Ectodermal cell (in vitro differentiated cells): ENCODE results near the gene SORCS2.

Experiments used
- H3K27ac ChIP-seq: 2 replicates; pipeline ENCODE4 v1.7.0; 2013; ENCODE audit warnings: mild to moderate bottlenecking, low read depth, low read length; ENCODE audit not compliant: insufficient read depth, poor library complexity, severe bottlenecking
- H3K27me3 ChIP-seq: 2 replicates; pipeline ENCODE4 v1.7.0; 2013; ENCODE audit warnings: mild to moderate bottlenecking, low read length; ENCODE audit not compliant: insufficient read depth, control insufficient read depth, poor library complexity, severe bottlenecking
- H3K36me3 ChIP-seq: one replicate; pipeline ENCODE4 v1.7.0; 2013; ENCODE audit warnings: low read length; ENCODE audit not compliant: control insufficient read depth, insufficient read depth
- H3K4me1 ChIP-seq: one replicate; pipeline ENCODE4 v1.7.0; 2013; ENCODE audit warnings: low read length; ENCODE audit not compliant: control insufficient read depth, insufficient read depth
- H3K4me3 ChIP-seq: 2 replicates; pipeline ENCODE4 v1.7.0; 2013; ENCODE audit warnings: low read depth, low read length, control low read depth; ENCODE audit not compliant: insufficient read depth
- H3K9me3 ChIP-seq: 2 replicates; pipeline ENCODE4 v1.7.0; 2013; ENCODE audit warnings: mild to moderate bottlenecking, low read length, moderate library complexity; ENCODE audit not compliant: control insufficient read depth
- WGBS, 2 experiments: methylation state at CpG; one replicate each; pipeline ENCODE4 v1.1.7; 2013; ENCODE audit warnings: missing lambda C conversion rate in 2 of 2; 5-methylcytosine and 5-hydroxymethylcytosine counted together

SORCS2 gene

DNA sequence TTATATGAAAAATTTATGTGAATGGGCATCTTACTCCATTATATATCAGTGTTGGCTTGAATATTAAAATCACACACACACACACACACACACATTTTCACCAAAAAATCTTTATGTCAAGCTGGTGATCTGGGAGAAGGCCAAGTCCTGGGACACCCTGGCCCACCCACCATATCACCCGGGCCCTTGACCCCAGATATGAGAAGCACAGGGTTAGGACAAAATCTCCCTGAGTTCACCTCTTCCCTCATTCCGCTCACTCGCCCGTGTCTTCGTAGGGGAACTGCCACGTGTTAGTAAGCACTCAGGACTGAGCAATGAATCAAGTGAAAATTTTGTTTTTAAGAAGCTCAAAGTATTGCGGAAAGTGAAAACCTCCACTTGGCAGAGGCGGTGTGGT lies 346.2 kb downstream of the SORCS2 start:
- WGBS, 2 experiments: 81% methylated on average over 8 of the region's 8 CpGs
- no peak overlapping the region for H3K4me3 ChIP-seq
- H3K27me3 ChIP-seq: no peaks in the 10 kb centered on the region
- no peaks in the 10 kb centered on the region for H3K36me3 ChIP-seq
- no peaks in the 10 kb centered on the region for H3K9me3 ChIP-seq
- no peaks in the 10 kb centered on the region for H3K4me1 ChIP-seq
- no peak overlapping the region for H3K27ac ChIP-seq

DNA sequence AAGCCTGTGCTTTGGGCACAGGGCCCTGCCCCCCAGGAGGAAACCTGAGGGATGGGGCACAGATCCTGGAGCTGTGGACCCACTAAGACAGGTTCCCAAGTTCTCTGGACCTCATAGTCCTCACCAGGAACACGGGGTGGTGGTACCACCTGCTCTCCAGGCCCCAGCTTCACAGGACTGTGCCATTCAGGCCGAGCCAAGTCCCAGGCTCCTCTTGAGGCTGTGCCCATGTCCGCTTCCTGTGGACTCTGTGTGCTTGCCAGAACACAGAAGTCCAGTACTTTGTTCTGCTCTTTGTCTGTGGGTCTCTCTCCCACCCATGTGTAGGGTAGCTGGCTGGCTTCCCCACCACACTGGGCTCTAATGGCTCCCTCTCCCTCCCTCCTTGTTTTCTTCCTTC lies 346.8 kb downstream of the SORCS2 start:
- H3K9me3 ChIP-seq: no peaks in the 10 kb centered on the region
- WGBS, 2 experiments: 76 to 79% methylated on average over 3 of the region's 3 CpGs
- H3K4me3 ChIP-seq: no peak overlapping the region
- H3K36me3 ChIP-seq: no peaks in the 10 kb centered on the region
- H3K27me3 ChIP-seq: no peaks in the 10 kb centered on the region
- H3K4me1 ChIP-seq: no peaks in the 10 kb centered on the region
- no peak overlapping the region for H3K27ac ChIP-seq

DNA sequence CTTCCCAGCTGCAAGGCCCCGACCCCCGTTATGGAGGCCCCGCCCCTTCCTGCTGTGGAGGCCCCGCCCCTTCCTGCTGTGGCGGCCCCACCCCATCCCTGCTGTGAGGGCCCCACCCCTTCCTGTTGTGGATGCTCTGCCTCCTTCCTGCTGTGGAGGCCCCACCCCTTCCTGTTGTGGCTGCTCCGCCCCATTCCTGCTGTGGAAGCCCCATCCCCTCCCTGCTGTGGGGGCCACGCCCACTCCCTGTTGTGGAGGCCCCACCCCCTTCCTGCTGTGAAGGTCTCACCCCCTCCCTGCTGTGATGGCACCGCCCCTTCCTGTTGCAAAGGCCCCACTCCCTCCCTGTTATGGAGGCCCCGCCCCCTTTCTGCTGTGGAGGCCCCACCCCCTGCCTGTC lies 347.3 kb downstream of the SORCS2 start:
- Histone ChIP-seq H3K4me3 (no peak overlapping the region), H3K9me3 (no peaks in the 10 kb centered on the region), H3K36me3 (no peaks in the 10 kb centered on the region), H3K4me1 (no peaks in the 10 kb centered on the region), H3K27me3 (no peaks in the 10 kb centered on the region), H3K27ac (no peak overlapping the region)
- 78 to 90% methylated on average over 8 to 9 of the region's 9 CpGs for WGBS, 2 experiments

GRCh38 chr4:7540206-7540605 lies 347.9 kb downstream of the SORCS2 start:
- Histone ChIP-seq H3K4me1 (no peaks in the 10 kb centered on the region), H3K36me3 (no peaks in the 10 kb centered on the region), H3K27me3 (no peaks in the 10 kb centered on the region), H3K9me3 (no peaks in the 10 kb centered on the region), H3K4me3 (no peak overlapping the region), H3K27ac (no peak overlapping the region)
- 92 to 94% methylated on average over 12 of the region's 12 CpGs for WGBS, 2 experiments

DNA sequence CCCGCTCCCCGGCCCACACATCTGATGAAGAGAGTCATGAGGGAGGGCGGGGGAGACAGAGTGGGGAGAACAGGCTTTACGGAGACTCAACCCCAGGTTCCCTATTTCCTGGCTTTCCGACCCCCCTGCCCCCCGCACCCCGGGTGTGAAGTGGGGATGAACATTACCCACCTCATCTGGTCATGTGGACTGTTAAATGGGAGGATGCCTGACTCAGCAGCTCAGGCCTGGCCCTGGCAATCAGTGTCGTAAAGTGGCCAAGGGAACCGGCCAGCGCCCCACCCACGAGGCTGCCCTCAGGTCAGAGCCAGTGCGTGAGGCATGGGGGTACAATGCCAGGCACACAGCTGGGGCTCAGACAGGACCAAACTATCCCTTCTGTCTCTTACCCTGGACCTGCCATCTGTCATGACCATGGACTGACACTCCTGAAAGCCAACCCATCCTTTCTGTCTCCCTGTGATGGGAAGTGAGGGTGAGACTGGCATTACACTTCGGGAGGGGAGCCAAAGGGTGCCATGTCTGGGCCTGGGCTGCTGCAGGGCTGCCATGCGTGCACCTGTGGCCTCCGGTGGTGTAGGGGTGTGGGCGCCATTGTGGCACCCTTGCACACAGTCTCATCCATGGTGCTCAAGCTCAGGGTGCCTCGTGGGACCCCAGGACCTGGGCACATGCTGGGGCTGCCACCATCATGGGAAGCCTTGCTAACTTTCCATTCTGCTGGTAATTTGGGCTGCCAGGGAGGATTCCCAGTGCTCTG lies 348.5 kb downstream of the SORCS2 start:
- H3K4me1 ChIP-seq: no peaks in the 10 kb centered on the region
- no peaks in the 10 kb centered on the region for H3K27me3 ChIP-seq
- H3K4me3 ChIP-seq: no peak overlapping the region
- no peaks in the 10 kb centered on the region for H3K36me3 ChIP-seq
- WGBS, 2 experiments: 96% methylated on average over 17 of the region's 17 CpGs
- no peak overlapping the region for H3K27ac ChIP-seq
- no peaks in the 10 kb centered on the region for H3K9me3 ChIP-seq

- no peaks in the 10 kb centered on the region for H3K9me3 ChIP-seq
- H3K27ac ChIP-seq: no peak overlapping the region
- no peaks in the 10 kb centered on the region for H3K36me3 ChIP-seq
- WGBS, 2 experiments: 93 to 96% methylated on average over 8 of the region's 8 CpGs
- no peaks in the 10 kb centered on the region for H3K4me1 ChIP-seq
- H3K4me3 ChIP-seq: no peak overlapping the region
- H3K27me3 ChIP-seq: no peaks in the 10 kb centered on the region
Measured at GRCh38 chr4:7541414-7541810, 349.1 kb downstream of the SORCS2 start.

GRCh38 chr4:7542781-7543180 lies 350.4 kb downstream of the SORCS2 start:
- H3K4me3 ChIP-seq: no peak overlapping the region
- no peak overlapping the region for H3K27ac ChIP-seq
- no peaks in the 10 kb centered on the region for H3K9me3 ChIP-seq
- no peaks in the 10 kb centered on the region for H3K4me1 ChIP-seq
- H3K27me3 ChIP-seq: no peaks in the 10 kb centered on the region
- H3K36me3 ChIP-seq: no peaks in the 10 kb centered on the region
- 92 to 96% methylated on average over 4 of the region's 4 CpGs for WGBS, 2 experiments

GRCh38 chr4:7546152-7546808 lies 353.9 kb downstream of the SORCS2 start:
- WGBS, 2 experiments: 86 to 88% methylated on average over 18 of the region's 18 CpGs
- Histone ChIP-seq H3K4me1 (no peaks in the 10 kb centered on the region), H3K9me3 (no peaks in the 10 kb centered on the region), H3K36me3 (no peaks in the 10 kb centered on the region), H3K4me3 (no peak overlapping the region), H3K27me3 (no peaks in the 10 kb centered on the region), H3K27ac (no peak overlapping the region)

DNA sequence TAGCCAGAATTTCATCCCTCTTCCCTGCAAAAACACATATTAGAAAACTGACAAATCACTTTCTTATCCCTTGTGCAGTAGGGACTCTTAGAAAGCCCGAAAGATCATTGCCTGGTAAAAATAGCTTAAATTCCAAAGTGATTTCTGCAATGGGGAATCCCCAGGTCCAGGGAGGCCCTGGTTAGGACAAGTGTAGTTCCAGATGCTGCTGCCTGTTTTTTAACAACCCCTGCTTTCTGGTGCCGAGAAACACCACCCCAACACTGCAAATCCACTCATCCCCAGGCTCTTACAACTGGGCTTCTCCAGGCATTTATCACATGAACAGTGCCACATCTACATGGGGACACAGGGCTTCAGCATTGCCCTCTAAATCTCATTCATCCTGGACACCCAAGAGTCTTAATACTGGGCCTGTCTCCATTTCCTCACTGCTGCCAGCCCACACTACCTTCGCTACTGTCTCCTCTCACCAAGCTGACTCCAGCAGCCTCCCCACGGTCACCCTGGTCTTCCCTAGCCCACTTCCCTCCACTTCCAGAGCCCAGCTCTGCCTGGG lies 354.6 kb downstream of the SORCS2 start:
- no peaks in the 10 kb centered on the region for H3K4me1 ChIP-seq
- H3K36me3 ChIP-seq: no peaks in the 10 kb centered on the region
- no peak overlapping the region for H3K27ac ChIP-seq
- 86 to 88% methylated on average over 4 of the region's 4 CpGs for WGBS, 2 experiments
- no peaks in the 10 kb centered on the region for H3K27me3 ChIP-seq
- H3K4me3 ChIP-seq: no peak overlapping the region
- no peaks in the 10 kb centered on the region for H3K9me3 ChIP-seq

DNA sequence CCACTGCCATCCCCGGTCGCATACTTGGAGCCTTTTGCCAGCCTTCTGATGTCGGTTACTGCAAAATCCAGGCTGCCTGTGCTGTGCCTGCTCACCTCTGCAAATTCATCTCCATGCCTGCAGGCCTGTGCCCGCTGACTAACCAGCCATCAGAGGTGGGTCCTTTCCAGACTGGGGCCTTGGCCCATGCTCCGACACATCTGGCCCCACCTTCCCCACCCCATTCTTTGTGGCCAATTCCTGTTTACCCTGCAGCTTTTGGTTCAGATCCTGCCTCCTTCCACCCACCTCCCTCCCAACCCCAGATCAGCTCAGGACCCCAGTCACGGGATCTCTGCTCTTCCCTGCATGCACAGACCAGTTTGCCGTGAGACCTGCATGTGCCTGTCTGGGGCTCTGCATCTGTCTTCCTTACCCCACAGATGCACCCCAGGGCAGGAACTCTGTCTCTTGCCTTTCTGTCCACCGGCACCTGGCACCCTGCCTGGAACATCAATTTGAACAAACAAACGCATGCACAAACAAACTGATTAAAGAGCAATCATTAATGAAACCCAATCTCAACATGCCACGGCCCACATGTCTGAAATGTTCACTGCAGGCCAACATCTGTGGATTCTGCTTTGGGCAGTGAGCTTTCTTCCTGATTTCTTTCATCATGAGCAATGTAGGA lies 355.2 kb downstream of the SORCS2 start:
- no peak overlapping the region for H3K27ac ChIP-seq
- no peaks in the 10 kb centered on the region for H3K9me3 ChIP-seq
- WGBS, 2 experiments: 82 to 84% methylated on average over 10 of the region's 10 CpGs
- H3K4me3 ChIP-seq: no peak overlapping the region
- H3K4me1 ChIP-seq: no peaks in the 10 kb centered on the region
- H3K27me3 ChIP-seq: no peaks in the 10 kb centered on the region
- H3K36me3 ChIP-seq: no peaks in the 10 kb centered on the region
